Neural crest cell (in vitro differentiated cells): ENCODE measurements around the gene ABAT. TPM values are rescaled to one million over a fixed set of nuclear protein-coding genes. Genes with fewer than 3 reads are reported as not detected.
"Not testable (repeated sequence)": the region's sequence is repeated elsewhere in the genome, so short reads cannot be mapped to it uniquely, and the experiment has no call there.

Experiments used
- DNase-seq: peaks from one replicate; pipeline ENCODE4 v3.0.0; 2021; ENCODE audit warnings: low read depth, mixed read lengths, low spot score
- H3K27ac Mint-ChIP-seq: one replicate; pipeline ENCODE4 v1.8.0; 2021; ENCODE audit warnings: mild to moderate bottlenecking, mixed read lengths; ENCODE audit not compliant: unreplicated experiment
- H3K27me3 Mint-ChIP-seq: 2 replicates; pipeline ENCODE4 v1.8.0; 2021; ENCODE audit warnings: low read depth, mild to moderate bottlenecking, mixed read lengths
- H3K36me3 Mint-ChIP-seq: 2 replicates; pipeline ENCODE4 v1.8.0; 2021; ENCODE audit warnings: low read depth, mild to moderate bottlenecking, mixed read lengths
- H3K4me1 Mint-ChIP-seq: 2 replicates; pipeline ENCODE4 v1.8.0; 2021; ENCODE audit warnings: mixed read lengths
- H3K4me3 Mint-ChIP-seq: one replicate; pipeline ENCODE4 v1.8.0; 2021; ENCODE audit warnings: mild to moderate bottlenecking, mixed read lengths
- H3K9me3 Mint-ChIP-seq: 2 replicates; pipeline ENCODE4 v1.8.0; 2021; ENCODE audit warnings: mixed read lengths
- total RNA-seq: library from RNA; stranded (reverse); gene quantifications from 2 replicates; pipeline ENCODE4 v1.2.1, GENCODE V29; 2021
- TF ChIP-seq, protein P1 (sequence below): fragments of 200-600 bp; sonication (generic); conservative IDR thresholded peaks from 2 replicates; pipeline ENCODE4 v1.5.0; 2021; ENCODE audit warnings: antibody characterized with exemption, mild to moderate bottlenecking

The ABAT gene
- total RNA-seq, 1 donor from 2014 or later: 35.2 TPM

DNA sequence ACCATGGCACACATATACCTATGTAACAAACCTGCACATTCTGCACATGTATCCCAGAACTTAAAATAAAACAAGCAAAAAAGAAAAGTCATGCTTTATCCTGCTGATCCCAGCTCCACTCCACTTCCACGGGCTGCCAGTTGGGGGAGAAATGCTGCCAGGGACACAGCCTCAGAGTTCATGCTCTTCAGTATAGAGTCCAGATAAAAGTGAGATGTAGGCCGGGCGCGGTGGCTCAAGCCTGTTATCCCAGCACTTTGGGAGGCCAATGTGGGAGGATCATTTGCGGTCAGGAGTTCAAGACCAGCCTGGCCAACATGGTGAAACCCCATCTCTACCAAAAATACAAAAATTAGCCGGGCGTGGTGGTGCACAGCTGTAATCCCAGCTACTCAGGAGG is 22.5 kb upstream of the ABAT start:
- H3K27me3 Mint-ChIP-seq, H3K4me1 Mint-ChIP-seq, H3K27ac Mint-ChIP-seq, H3K9me3 Mint-ChIP-seq, H3K36me3 Mint-ChIP-seq: not testable (repeated sequence)
- peak overlapping the region; percentile 38 for H3K4me3 Mint-ChIP-seq
- peak; percentile 41 for DNase-seq
- TF ChIP-seq, protein P1, sequence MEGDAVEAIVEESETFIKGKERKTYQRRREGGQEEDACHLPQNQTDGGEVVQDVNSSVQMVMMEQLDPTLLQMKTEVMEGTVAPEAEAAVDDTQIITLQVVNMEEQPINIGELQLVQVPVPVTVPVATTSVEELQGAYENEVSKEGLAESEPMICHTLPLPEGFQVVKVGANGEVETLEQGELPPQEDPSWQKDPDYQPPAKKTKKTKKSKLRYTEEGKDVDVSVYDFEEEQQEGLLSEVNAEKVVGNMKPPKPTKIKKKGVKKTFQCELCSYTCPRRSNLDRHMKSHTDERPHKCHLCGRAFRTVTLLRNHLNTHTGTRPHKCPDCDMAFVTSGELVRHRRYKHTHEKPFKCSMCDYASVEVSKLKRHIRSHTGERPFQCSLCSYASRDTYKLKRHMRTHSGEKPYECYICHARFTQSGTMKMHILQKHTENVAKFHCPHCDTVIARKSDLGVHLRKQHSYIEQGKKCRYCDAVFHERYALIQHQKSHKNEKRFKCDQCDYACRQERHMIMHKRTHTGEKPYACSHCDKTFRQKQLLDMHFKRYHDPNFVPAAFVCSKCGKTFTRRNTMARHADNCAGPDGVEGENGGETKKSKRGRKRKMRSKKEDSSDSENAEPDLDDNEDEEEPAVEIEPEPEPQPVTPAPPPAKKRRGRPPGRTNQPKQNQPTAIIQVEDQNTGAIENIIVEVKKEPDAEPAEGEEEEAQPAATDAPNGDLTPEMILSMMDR: peak; percentile 49

DNA sequence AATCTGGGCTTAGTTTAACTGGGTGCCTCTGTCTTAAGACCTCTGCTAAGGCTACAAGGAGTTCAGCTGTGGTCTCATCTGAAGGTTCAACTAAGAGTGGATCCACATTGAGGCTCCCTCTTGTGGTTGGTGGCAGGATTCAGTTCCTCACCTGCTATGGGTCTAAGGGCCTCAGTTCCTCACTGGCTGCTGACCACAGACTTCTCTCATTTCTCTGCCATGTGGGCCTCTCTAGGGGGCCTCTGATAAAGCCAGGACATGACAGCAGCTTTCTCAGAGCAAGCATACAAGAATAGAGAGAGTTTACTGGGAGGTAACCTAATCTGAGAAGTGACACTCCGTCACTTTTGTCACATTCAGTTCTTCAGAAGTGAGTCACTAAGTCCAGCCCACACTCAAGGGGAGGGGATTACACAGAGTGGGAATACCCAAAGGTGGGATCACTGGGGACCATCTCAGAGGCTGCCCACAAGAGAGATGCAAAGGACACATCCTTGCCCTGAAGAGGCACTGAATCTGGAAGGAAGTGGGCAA is 19.2 kb upstream of the ABAT start:
- H3K9me3 Mint-ChIP-seq: no peaks in the 10 kb centered on the region
- TF ChIP-seq, protein P1: peak; percentile 65
- no peak overlapping the region for H3K4me3 Mint-ChIP-seq
- H3K36me3 Mint-ChIP-seq: no peaks in the 10 kb centered on the region
- H3K27ac Mint-ChIP-seq: no peak overlapping the region
- H3K27me3 Mint-ChIP-seq: peaks cover 6% of the 10 kb centered on the region
- DNase-seq: peak; percentile 32
- H3K4me1 Mint-ChIP-seq: peaks cover 8% of the 10 kb centered on the region

DNA sequence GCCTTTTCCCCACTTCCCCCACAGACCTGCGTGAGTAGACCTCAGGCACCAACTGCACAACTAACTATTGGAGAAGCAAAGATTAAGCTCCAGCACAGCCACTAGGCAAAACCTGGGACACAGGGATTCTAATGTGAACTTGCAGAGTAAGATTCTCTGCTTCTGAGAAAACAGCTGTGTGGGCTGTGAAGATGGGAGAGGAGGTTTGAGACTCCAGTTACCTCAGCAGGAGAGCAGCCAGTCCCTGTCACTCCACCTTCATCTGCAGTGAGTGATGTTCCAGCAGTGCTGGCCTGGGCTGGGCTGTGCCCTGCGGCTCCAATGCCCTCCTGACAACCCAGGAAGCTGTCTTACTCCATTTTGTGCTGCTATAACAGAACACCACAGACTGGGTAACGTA is 18.0 kb upstream of the ABAT start:
- H3K4me3 Mint-ChIP-seq: no peak overlapping the region
- TF ChIP-seq, protein P1: no peak
- peaks cover 8% of the 10 kb centered on the region for H3K27me3 Mint-ChIP-seq

DNA sequence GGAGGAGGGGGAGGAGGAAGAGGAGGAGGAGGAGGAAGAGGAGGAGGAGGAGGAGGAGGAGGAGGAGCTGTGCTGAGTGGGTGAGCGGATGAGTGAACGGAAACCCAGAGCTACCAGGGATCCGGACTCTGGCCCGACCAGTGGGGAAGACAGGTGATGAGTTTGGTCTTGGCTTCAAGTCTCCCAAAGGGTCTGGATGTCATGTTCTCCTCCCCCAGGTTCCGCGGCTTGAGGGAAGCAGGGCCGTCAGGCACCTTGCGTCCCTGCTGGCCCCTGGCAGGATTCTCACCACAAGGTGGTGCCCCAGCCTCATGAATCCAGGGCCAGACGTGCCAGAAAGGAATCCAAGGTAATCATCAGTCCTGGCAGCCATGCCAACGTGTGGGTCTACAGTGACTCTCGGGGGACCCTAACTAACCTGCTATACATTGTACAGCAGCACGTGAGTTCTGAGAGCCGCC is 13.5 kb upstream of the ABAT start:
- H3K36me3 Mint-ChIP-seq: no peaks in the 10 kb centered on the region
- no peak overlapping the region for H3K27ac Mint-ChIP-seq

More for the DNA sequence above, 18.0 kb upstream of the ABAT start:
- DNase-seq: no peak
- H3K9me3 Mint-ChIP-seq: no peaks in the 10 kb centered on the region
- peak overlapping the region; percentile 95 for H3K27ac Mint-ChIP-seq
- H3K4me1 Mint-ChIP-seq: peaks cover 7% of the 10 kb centered on the region
- H3K36me3 Mint-ChIP-seq: no peaks in the 10 kb centered on the region

DNA sequence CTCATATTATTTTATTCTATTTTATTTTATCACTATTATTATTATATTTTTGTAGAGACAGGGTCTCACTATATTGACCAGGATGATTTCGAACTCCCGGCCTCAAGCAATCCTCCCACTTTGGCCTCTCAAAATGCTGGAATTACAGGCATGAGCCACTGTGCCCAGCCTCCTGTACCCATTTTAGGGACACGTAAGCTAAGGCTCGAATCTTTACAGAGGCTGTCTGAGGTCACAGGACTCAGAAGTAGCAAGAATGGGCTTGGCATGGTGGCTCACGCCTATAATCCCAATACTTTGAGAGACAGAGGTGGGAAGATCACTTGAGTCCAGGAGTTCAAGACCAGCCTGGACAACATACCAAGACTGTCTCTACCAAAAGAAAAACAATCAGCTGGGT is 12.7 kb upstream of the ABAT start:
- no peaks in the 10 kb centered on the region for H3K9me3 Mint-ChIP-seq
- no peak for DNase-seq
- H3K4me3 Mint-ChIP-seq: no peak overlapping the region
- H3K27me3 Mint-ChIP-seq: peaks cover 2% of the 10 kb centered on the region
- TF ChIP-seq, protein P1: no peak
- no peak overlapping the region for H3K27ac Mint-ChIP-seq
- H3K36me3 Mint-ChIP-seq: no peaks in the 10 kb centered on the region
- no peaks in the 10 kb centered on the region for H3K4me1 Mint-ChIP-seq

More for the DNA sequence above, 13.5 kb upstream of the ABAT start:
- H3K4me1 Mint-ChIP-seq: no peaks in the 10 kb centered on the region
- peak; percentile 68 for DNase-seq
- TF ChIP-seq, protein P1: peak; percentile 76
- no peaks in the 10 kb centered on the region for H3K9me3 Mint-ChIP-seq
- no peak overlapping the region for H3K4me3 Mint-ChIP-seq
- peaks cover 2% of the 10 kb centered on the region for H3K27me3 Mint-ChIP-seq
